GM06990 (cell line): ENCODE data around the gene AFAP1L1.

Experiments used
- DNase-seq: peaks from one replicate; pipeline ENCODE4 v3.0.0-alpha.2; 2011; ENCODE audit not compliant: insufficient read length; ENCODE audit errors: extremely low read depth
- H3K27me3 ChIP-seq: replicated peaks from 2 replicates; pipeline ENCODE4 v1.6.0; 2011; ENCODE audit warnings: low read length; ENCODE audit not compliant: control insufficient read depth, insufficient read depth
- H3K36me3 ChIP-seq: 2 replicates; pipeline ENCODE4 v1.5.1; 2011; ENCODE audit warnings: low read length; ENCODE audit not compliant: control insufficient read depth, insufficient read depth
- H3K4me3 ChIP-seq: replicated peaks from 2 replicates; pipeline ENCODE4 v1.5.1; 2011; ENCODE audit warnings: low read depth, mild to moderate bottlenecking, control low read depth, low read length
- TF ChIP-seq, protein P1 (sequence below): IDR thresholded peaks from 2 replicates; pipeline ENCODE4 v1.5.1; 2011; ENCODE audit warnings: low read length, control low read depth, mild to moderate bottlenecking, inconsistent platforms; ENCODE audit not compliant: insufficient read depth, poor library complexity, severe bottlenecking

Gene AFAP1L1

DNA sequence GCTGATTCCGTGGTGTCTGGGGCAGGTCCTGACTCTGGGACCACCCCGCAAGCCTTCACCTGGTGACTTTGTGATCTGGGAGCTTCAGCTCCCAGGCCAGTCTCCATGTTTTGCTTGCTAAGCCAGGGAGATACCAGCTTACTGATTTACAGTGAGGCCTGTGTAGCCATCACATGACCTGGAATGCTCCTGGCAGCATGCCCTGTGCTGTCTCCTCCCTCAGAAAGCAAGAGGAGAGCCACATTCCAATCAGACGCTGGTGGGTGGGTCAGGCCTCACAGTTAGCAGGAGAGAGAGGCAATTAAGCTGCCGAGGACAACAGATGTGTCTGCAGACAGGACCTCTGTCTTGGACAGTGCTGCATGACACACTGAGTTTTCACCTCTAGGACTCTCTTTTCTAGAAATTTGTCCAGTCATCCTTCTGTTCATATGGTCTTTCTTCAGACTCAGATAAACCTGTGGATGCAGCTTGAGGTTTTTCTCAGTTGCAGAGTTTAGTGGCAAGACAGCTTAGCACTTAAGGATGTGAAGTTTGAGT, 49.2 kb downstream of the AFAP1L1 start:
- H3K36me3 ChIP-seq: no peaks in the 10 kb centered on the region
- no peak for DNase-seq
- H3K4me3 ChIP-seq: no peak overlapping the region
- TF ChIP-seq, protein P1, sequence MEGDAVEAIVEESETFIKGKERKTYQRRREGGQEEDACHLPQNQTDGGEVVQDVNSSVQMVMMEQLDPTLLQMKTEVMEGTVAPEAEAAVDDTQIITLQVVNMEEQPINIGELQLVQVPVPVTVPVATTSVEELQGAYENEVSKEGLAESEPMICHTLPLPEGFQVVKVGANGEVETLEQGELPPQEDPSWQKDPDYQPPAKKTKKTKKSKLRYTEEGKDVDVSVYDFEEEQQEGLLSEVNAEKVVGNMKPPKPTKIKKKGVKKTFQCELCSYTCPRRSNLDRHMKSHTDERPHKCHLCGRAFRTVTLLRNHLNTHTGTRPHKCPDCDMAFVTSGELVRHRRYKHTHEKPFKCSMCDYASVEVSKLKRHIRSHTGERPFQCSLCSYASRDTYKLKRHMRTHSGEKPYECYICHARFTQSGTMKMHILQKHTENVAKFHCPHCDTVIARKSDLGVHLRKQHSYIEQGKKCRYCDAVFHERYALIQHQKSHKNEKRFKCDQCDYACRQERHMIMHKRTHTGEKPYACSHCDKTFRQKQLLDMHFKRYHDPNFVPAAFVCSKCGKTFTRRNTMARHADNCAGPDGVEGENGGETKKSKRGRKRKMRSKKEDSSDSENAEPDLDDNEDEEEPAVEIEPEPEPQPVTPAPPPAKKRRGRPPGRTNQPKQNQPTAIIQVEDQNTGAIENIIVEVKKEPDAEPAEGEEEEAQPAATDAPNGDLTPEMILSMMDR: no peak
- H3K27me3 ChIP-seq: no peaks in the 10 kb centered on the region

DNA sequence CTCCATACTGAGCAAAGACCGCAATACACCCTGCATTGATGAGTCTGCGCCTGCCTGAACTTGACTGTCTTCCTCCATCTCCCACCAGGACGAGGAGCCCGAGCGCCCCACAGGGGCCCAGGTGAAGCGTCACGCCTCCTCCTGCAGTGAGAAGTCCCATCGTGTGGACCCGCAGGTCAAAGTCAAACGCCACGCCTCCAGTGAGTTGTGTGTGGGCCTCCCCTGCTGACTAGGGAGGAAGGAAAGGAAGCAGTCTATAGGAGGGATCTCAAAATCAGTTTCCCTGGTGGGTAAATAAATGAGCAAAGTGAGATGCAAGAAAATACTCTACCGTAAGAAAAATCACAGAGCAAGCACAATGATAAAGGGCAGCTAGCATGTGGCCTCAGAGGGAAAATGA, 50.9 kb downstream of the AFAP1L1 start:
- DNase-seq: no peak
- no peak overlapping the region for H3K4me3 ChIP-seq
- TF ChIP-seq, protein P1: no peak
- H3K27me3 ChIP-seq: no peaks in the 10 kb centered on the region
- no peaks in the 10 kb centered on the region for H3K36me3 ChIP-seq

DNA sequence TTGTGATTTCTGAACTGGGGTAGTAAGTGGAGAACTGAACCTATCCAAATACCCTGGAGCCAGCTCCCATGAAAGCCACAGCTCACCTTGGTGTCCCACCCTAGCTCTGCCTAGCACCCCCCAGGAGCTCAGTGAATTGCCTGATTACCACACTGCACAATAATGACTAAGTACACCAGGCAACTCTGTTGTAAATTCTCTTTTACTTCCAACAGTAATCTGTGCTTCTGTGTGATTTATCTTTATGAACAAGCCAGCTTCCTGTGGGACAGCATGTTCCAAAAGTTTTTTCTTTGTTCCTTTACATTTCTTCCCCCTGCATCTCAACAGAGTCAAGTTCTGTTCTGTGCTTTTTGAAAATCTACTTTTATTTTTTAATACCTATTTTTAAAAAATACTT, 51.6 kb downstream of the AFAP1L1 start:
- no peak overlapping the region for H3K4me3 ChIP-seq
- TF ChIP-seq, protein P1: no peak
- DNase-seq: no peak
- H3K36me3 ChIP-seq: no peaks in the 10 kb centered on the region
- no peaks in the 10 kb centered on the region for H3K27me3 ChIP-seq

DNA sequence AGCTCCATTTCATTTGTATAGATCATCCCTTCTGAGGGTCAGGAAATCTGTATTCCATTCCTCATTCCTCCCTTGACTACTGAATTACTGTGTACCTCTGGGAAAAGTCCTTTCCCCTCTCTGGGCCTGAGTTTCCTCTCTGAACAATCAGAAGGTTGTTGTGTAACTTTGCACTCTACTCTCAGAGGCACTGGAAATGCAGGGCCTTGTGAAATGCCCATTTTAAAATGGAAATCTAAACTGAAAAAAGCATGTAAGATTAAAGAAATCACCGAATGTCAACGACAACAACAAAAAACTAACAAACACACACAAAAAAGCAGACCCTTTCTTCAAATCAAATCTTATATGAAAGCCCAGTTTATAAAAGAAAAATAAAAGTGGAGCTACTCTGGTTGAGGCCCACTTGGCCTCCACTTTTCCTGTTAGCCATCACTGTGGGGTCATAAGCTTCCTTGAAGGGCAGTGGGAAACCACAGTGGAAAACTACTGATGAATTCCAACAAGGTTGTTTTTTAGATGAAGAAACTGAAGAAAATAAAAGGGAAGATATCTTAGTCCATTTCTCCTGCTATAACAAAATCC, 52.1 kb downstream of the AFAP1L1 start:
- H3K4me3 ChIP-seq: no peak overlapping the region
- DNase-seq: no peak
- TF ChIP-seq, protein P1: no peak
- H3K27me3 ChIP-seq: no peaks in the 10 kb centered on the region
- H3K36me3 ChIP-seq: no peaks in the 10 kb centered on the region

DNA sequence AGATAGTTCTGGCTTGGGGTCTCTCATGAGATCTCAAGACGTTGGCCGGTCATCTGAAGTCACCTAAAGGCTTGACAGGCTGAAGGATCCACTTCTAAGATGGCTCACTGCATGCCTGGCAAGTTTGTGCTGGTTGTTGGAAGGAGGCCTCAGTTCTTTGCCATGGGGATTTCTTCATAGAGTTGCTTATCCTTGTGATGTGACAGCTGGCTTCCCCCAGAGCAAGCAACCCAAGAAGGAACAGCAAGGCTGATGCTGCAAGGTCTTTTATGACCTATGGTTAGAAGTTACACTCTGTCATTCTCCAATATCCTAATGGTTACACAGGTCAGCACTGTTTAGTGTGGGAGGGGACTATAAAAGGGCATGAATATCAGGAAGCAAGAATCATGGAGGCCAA, 53.0 kb downstream of the AFAP1L1 start:
- H3K27me3 ChIP-seq: no peaks in the 10 kb centered on the region
- no peak overlapping the region for H3K4me3 ChIP-seq
- TF ChIP-seq, protein P1: no peak
- DNase-seq: no peak
- H3K36me3 ChIP-seq: no peaks in the 10 kb centered on the region
